ENCODE data around the gene PLCB3. TPM values are rescaled to one million over a fixed set of nuclear protein-coding genes. Genes with fewer than 3 reads are reported as not detected.

The PLCB3 gene
- total RNA-seq, 1 experiment from 2014 or later, result 69.0 TPM

- peaks cover 11% of the 10 kb centered on the region for H3K36me3 ChIP-seq (ENCODE audit: low read depth, low read length)
- peaks cover 28% of the 10 kb centered on the region for H3K4me1 ChIP-seq (ENCODE audit: insufficient read depth, low read length)
- DNase-seq (peak; percentile 99), ATAC-seq (peak; percentile 79)
- H3K79me2 ChIP-seq (ENCODE audit: low read length), result peaks cover 49% of the 10 kb centered on the region
- H3K4me3 ChIP-seq (ENCODE audit: low read length), result peak within 1 kb of the TSS; percentile 83
- POLR2A ChIA-PET (ENCODE audit: unreplicated experiment), result interaction anchor here (0.5 to 2.0 kb wide), 20 partner anchors 10 to 1461 kb away, joined by 3 to 30 read pairs (median 4); partner anchors contain the start of genes ESRRA, FKBP2 and SF1
- peak within 1 kb of the TSS; percentile 93 for H3K9ac ChIP-seq (ENCODE audit: low read length)
- peaks cover 7% of the 10 kb centered on the region for H3F3A ChIP-seq (ENCODE audit: low read length, unreplicated experiment)
- peak within 1 kb of the TSS; percentile 82 for H2AFZ ChIP-seq (ENCODE audit: low read length)
- H3K9me3 ChIP-seq (ENCODE audit: low read length), result no peaks in the 10 kb centered on the region
- TF ChIP-seq CTCF (conservative IDR thresholded peaks at IDR 0.05; ENCODE audit: low read depth, low read length) (no peak), EZH2 (IDR thresholded peaks at IDR 0.05; ENCODE audit: low read length, unreplicated experiment) (no peak), EZH2phosphoT487 (IDR thresholded peaks at IDR 0.05; ENCODE audit: borderline replicate concordance, low read length) (no peak)
- no TSS peak for BruUV-seq (replicated peaks)
- no peaks in the 10 kb centered on the region for H3K9me2 ChIP-seq (replicated peaks; ENCODE audit: low read length)
- no peaks in the 10 kb centered on the region for H4K20me1 ChIP-seq (ENCODE audit: low read length)
- peak within 1 kb of the TSS; percentile 94 for H3K27ac ChIP-seq (ENCODE audit: low read length)
- no peaks in the 10 kb centered on the region for H3K27me3 ChIP-seq (ENCODE audit: low read length)
- CTCF ChIA-PET, result interaction anchor here (0.6 to 3.0 kb wide), 21 partner anchors 10 to 378 kb away, joined by 3 to 106 read pairs (median 6); partner anchors contain the start of genes ESRRA and NAA40
- peak within 1 kb of the TSS; percentile 91 for H3K4me2 ChIP-seq (ENCODE audit: low read length)
- intact Hi-C loops (cut with micrococcal nuclease), result loop anchor here (1.0 to 2.0 kb wide), 2 partner anchors 12 to 17 kb away; partner anchors contain the start of gene ESRRA
Observed at GRCh38 chr11:64317325-64317960, 66.1 kb downstream of the PLCB3 start, which contains the start of gene TRMT112. Gene TRMT112, minus strand, starts transcription at chr11:64317559. Its CDS starts 33 bp downstream, at chr11:64317526.

GRCh38 chr11:64317961-64318765 lies 66.8 kb downstream of the PLCB3 start, which contains the start of gene PRDX5:
Gene PRDX5, plus strand, starts transcription at chr11:64318121. Its CDS starts 95 bp downstream, at chr11:64318216.
- TF ChIP-seq CTCF (conservative IDR thresholded peaks at IDR 0.05; ENCODE audit: low read depth, low read length) (peak; percentile 60), EZH2 (IDR thresholded peaks at IDR 0.05; ENCODE audit: low read length, unreplicated experiment) (no peak), EZH2phosphoT487 (IDR thresholded peaks at IDR 0.05; ENCODE audit: borderline replicate concordance, low read length) (no peak)
- TSS peak; percentile 45 for BruUV-seq (replicated peaks)
- peaks cover 14% of the 10 kb centered on the region for H3K36me3 ChIP-seq (ENCODE audit: low read depth, low read length)

More at GRCh38 chr11:64317961-64318765, 66.8 kb downstream of the PLCB3 start, which contains the start of gene PRDX5:
- ATAC-seq (peak; percentile 76), DNase-seq (peak; percentile 99)
- peak within 1 kb of the TSS; percentile 91 for H3K4me2 ChIP-seq (ENCODE audit: low read length)
- peak within 1 kb of the TSS; percentile 83 for H3K4me3 ChIP-seq (ENCODE audit: low read length)
- ChIA-PET POLR2A (ENCODE audit: unreplicated experiment) (interaction anchor here (0.5 to 2.0 kb wide), 19 partner anchors 9 to 1461 kb away, joined by 3 to 30 read pairs (median 5); partner anchors contain the start of genes ESRRA, FKBP2 and SF1), CTCF (interaction anchor here (0.5 to 3.0 kb wide), 23 partner anchors 9 to 379 kb away, joined by 3 to 106 read pairs (median 5); partner anchors contain the start of genes ESRRA and NAA40)
- H3K27me3 ChIP-seq (ENCODE audit: low read length), result no peaks in the 10 kb centered on the region
- H3F3A ChIP-seq (ENCODE audit: low read length, unreplicated experiment), result peaks cover 7% of the 10 kb centered on the region
- intact Hi-C loops (cut with micrococcal nuclease), result loop anchor here (1.0 to 2.0 kb wide), 4 partner anchors 11 to 37 kb away; partner anchors contain the start of gene ESRRA
- H3K79me2 ChIP-seq (ENCODE audit: low read length), result peaks cover 49% of the 10 kb centered on the region
- H3K27ac ChIP-seq (ENCODE audit: low read length), result peak within 1 kb of the TSS; percentile 94
- no peaks in the 10 kb centered on the region for H3K9me2 ChIP-seq (replicated peaks; ENCODE audit: low read length)
- peaks cover 28% of the 10 kb centered on the region for H3K4me1 ChIP-seq (ENCODE audit: insufficient read depth, low read length)
- no peaks in the 10 kb centered on the region for H4K20me1 ChIP-seq (ENCODE audit: low read length)
- peak within 1 kb of the TSS; percentile 82 for H2AFZ ChIP-seq (ENCODE audit: low read length)
- H3K9ac ChIP-seq (ENCODE audit: low read length), result peak within 1 kb of the TSS; percentile 93
- no peaks in the 10 kb centered on the region for H3K9me3 ChIP-seq (ENCODE audit: low read length)

Other genes starting within 250 kb of the PLCB3 start
- gene FLRT1, start 215.6 kb upstream of the PLCB3 start, total RNA-seq (2014; rRNA removed), result not detected in 2 replicates
- gene MACROD1, start 85.4 kb upstream of the PLCB3 start, total RNA-seq (2014; rRNA removed), result 71.4 and 77.1 TPM in 2 replicates
- gene STIP1, start 65.4 kb upstream of the PLCB3 start, total RNA-seq (2014; rRNA removed), result 543 and 557 TPM in 2 replicates
- gene FERMT3, start 44.8 kb upstream of the PLCB3 start, total RNA-seq (2014; rRNA removed), result 2.1 and 2.4 TPM in 2 replicates
- gene TRPT1, start 25.3 kb upstream of the PLCB3 start, total RNA-seq (2014; rRNA removed), result 56.0 and 57.7 TPM in 2 replicates
- gene NUDT22, start 25.3 kb upstream of the PLCB3 start, total RNA-seq (2014; rRNA removed), result 98.3 and 102 TPM in 2 replicates
- 20.4 and 25.4 TPM in 2 replicates for gene DNAJC4, start 21.0 kb upstream of the PLCB3 start, total RNA-seq (2014; rRNA removed)
- gene VEGFB, start 16.9 kb upstream of the PLCB3 start, total RNA-seq (2014; rRNA removed), result 27.9 and 39.4 TPM in 2 replicates
- 215 and 248 TPM in 2 replicates for gene FKBP2, start 10.4 kb upstream of the PLCB3 start, total RNA-seq (2014; rRNA removed)
- 1,496 and 2,060 TPM in 2 replicates for gene PPP1R14B, start 4.6 kb upstream of the PLCB3 start, total RNA-seq (2014; rRNA removed)
- gene BAD, start 33.1 kb downstream of the PLCB3 start, total RNA-seq (2014; rRNA removed), result 360 and 368 TPM in 2 replicates
- gene GPR137, start 34.3 kb downstream of the PLCB3 start, total RNA-seq (2014; rRNA removed), result 32.4 and 47.5 TPM in 2 replicates
- gene KCNK4, start 39.8 kb downstream of the PLCB3 start, total RNA-seq (2014; rRNA removed), result 1.2 TPM in 1 of 2 replicates, not detected in the other
- gene CATSPERZ, start 48.8 kb downstream of the PLCB3 start, total RNA-seq (2014; rRNA removed), result 9.2 and 11.2 TPM in 2 replicates
- gene ESRRA, start 54.0 kb downstream of the PLCB3 start, total RNA-seq (2014; rRNA removed), result 111 and 114 TPM in 2 replicates
- gene TRMT112, start 66.0 kb downstream of the PLCB3 start, total RNA-seq (2014; rRNA removed), result 812 and 815 TPM in 2 replicates
- 467 and 585 TPM in 2 replicates for gene PRDX5, start 66.6 kb downstream of the PLCB3 start, total RNA-seq (2014; rRNA removed)
- 19.6 and 21.0 TPM in 2 replicates for gene CCDC88B, start 88.7 kb downstream of the PLCB3 start, total RNA-seq (2014; rRNA removed)
- 148 and 189 TPM in 2 replicates for gene RPS6KA4, start 107.6 kb downstream of the PLCB3 start, total RNA-seq (2014; rRNA removed)